Vagina (tissue), 2 donors: Measurements from ENCODE around the gene PPM1A. TPM values are rescaled to one million over a fixed set of nuclear protein-coding genes. Genes with fewer than 3 reads are reported as not detected.

Source experiments
- DNase-seq, 2 donors: peaks; one replicate each; pipeline ENCODE4 v3.0.0-alpha.2; 2017; ENCODE audit errors: extremely low spot score in 2 of 2
- H3K27ac ChIP-seq: fragments of 200-600 bp; sonication (generic); one replicate; pipeline ENCODE4 v1.5.1; 2019
- H3K27me3 ChIP-seq: fragments of 200-600 bp; sonication (generic); one replicate; pipeline ENCODE4 v1.5.1; 2019
- H3K36me3 ChIP-seq, 2 donors: fragments of 200-600 bp; sonication (generic); one replicate each; pipeline ENCODE4 v1.5.1; 2017 to 2019
- H3K4me1 ChIP-seq: fragments of 200-600 bp; sonication (generic); one replicate; pipeline ENCODE4 v1.5.1; 2019
- H3K4me3 ChIP-seq, 2 donors: fragments of 200-600 bp; sonication (generic); 1 replicate in 1 of 2; 2 replicates in 1 of 2; pipeline ENCODE4 v1.5.1; 2016 to 2019
- H3K9me3 ChIP-seq: fragments of 200-600 bp; sonication (generic); one replicate; pipeline ENCODE4 v1.5.1; 2019
- POLR2A ChIP-seq, 2 donors: fragments of 450-650 bp; IDR thresholded peaks; one replicate each; pipeline ENCODE4 v1.6.1; 2017; ENCODE audit warnings: antibody characterized with exemption in 2 of 2, mild to moderate bottlenecking in 2 of 2, moderate library complexity in 2 of 2
- POLR2AphosphoS5 ChIP-seq, 2 donors: sonication (generic); formaldehyde crosslinking; IDR thresholded peaks; one replicate each; pipeline ENCODE4 v1.9.0; 2017; ENCODE audit warnings: antibody characterized with exemption in 2 of 2, mild to moderate bottlenecking in 2 of 2, low read depth in 1 of 2; ENCODE audit not compliant: insufficient read depth in 1 of 2
- intact Hi-C: fragments of 100-400 bp; cut with DNase I; formaldehyde crosslinking; loops from one replicate; pipeline ENCODE4 v1.15.1; 2023
- total RNA-seq: library from RNA; depleted of rRNA; stranded (reverse); fragments of >200 nt; gene quantifications from one replicate; pipeline ENCODE4 v1.2.3, GENCODE V29; 2016
- TF ChIP-seq, protein P1 (sequence below), 3 experiments: fragments of 450-650 bp in 2 of 3; fragments of 200-600 bp in 1 of 3; sonication (generic) in 1 of 3; IDR thresholded peaks; one replicate each; pipeline ENCODE4 v1.5.1; 2017 to 2019; ENCODE audit warnings: antibody characterized with exemption in 3 of 3, mild to moderate bottlenecking in 2 of 3, moderate library complexity in 2 of 3

PPM1A gene
- total RNA-seq, 1 donor from 2014 or later: 33.9 TPM

DNA sequence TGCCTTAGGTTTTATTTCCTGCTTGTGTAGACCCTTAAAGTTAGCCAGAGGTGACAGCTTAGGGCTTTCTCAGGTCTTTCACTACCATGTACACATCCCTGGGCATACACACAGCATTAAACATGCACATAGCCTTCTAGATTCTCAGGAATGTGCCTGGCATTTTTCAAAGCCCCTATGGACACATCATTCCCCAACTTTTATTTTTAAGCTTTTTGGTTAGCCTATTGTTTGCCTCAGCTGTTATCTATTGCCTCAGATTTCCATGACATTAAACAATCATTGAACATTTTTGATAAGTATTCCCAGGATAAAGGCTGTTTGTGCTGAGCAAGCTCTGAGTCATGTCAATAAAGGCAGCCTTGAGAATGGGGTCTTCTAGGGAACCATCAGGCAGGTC lies 15.1 kb upstream of the PPM1A start:
- DNase-seq: no peak
- TF ChIP-seq, protein P1, sequence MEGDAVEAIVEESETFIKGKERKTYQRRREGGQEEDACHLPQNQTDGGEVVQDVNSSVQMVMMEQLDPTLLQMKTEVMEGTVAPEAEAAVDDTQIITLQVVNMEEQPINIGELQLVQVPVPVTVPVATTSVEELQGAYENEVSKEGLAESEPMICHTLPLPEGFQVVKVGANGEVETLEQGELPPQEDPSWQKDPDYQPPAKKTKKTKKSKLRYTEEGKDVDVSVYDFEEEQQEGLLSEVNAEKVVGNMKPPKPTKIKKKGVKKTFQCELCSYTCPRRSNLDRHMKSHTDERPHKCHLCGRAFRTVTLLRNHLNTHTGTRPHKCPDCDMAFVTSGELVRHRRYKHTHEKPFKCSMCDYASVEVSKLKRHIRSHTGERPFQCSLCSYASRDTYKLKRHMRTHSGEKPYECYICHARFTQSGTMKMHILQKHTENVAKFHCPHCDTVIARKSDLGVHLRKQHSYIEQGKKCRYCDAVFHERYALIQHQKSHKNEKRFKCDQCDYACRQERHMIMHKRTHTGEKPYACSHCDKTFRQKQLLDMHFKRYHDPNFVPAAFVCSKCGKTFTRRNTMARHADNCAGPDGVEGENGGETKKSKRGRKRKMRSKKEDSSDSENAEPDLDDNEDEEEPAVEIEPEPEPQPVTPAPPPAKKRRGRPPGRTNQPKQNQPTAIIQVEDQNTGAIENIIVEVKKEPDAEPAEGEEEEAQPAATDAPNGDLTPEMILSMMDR (IDR thresholded peaks at IDR 0.05): no peak
- TF ChIP-seq POLR2A (IDR thresholded peaks at IDR 0.05) (no peak), POLR2AphosphoS5 (IDR thresholded peaks at IDR 0.05; ENCODE audit: insufficient read depth in 1 of 2, low read depth in 1 of 2) (no peak)
- Histone ChIP-seq H3K9me3 (no peaks in the 10 kb centered on the region), H3K27me3 (no peaks in the 10 kb centered on the region), H3K36me3 (no peaks in the 10 kb centered on the region), H3K4me1 (no peaks in the 10 kb centered on the region), H3K27ac (no peak overlapping the region), H3K4me3 (no peak overlapping the region)
- intact Hi-C loops: no loop called here

- Histone ChIP-seq H3K4me3 (no peak overlapping the region), H3K27me3 (no peaks in the 10 kb centered on the region), H3K27ac (no peak overlapping the region), H3K4me1 (no peaks in the 10 kb centered on the region), H3K36me3 (no peaks in the 10 kb centered on the region), H3K9me3 (no peaks in the 10 kb centered on the region)
- no peak for DNase-seq
- intact Hi-C loops: no loop called here
- TF ChIP-seq POLR2A (IDR thresholded peaks at IDR 0.05): no peak
- TF ChIP-seq POLR2AphosphoS5 (IDR thresholded peaks at IDR 0.05; ENCODE audit: insufficient read depth in 1 of 2, low read depth in 1 of 2): no peak
- TF ChIP-seq, protein P1 (IDR thresholded peaks at IDR 0.05): no peak
These were observed 13.6 kb upstream of the PPM1A start for GRCh38 chr14:60235440-60235839.

GRCh38 chr14:60238955-60239354 lies 10.1 kb upstream of the PPM1A start:
- TF ChIP-seq POLR2A (IDR thresholded peaks at IDR 0.05) (no peak), POLR2AphosphoS5 (IDR thresholded peaks at IDR 0.05; ENCODE audit: insufficient read depth in 1 of 2, low read depth in 1 of 2) (no peak)
- TF ChIP-seq, protein P1 (IDR thresholded peaks at IDR 0.05): no peak
- intact Hi-C loops: no loop called here
- H3K4me3 ChIP-seq: no peak overlapping the region
- no peak overlapping the region for H3K27ac ChIP-seq
- no peaks in the 10 kb centered on the region for H3K27me3 ChIP-seq
- no peaks in the 10 kb centered on the region for H3K9me3 ChIP-seq
- H3K4me1 ChIP-seq: no peaks in the 10 kb centered on the region
- no peaks in the 10 kb centered on the region for H3K36me3 ChIP-seq
- no peak for DNase-seq

DNA sequence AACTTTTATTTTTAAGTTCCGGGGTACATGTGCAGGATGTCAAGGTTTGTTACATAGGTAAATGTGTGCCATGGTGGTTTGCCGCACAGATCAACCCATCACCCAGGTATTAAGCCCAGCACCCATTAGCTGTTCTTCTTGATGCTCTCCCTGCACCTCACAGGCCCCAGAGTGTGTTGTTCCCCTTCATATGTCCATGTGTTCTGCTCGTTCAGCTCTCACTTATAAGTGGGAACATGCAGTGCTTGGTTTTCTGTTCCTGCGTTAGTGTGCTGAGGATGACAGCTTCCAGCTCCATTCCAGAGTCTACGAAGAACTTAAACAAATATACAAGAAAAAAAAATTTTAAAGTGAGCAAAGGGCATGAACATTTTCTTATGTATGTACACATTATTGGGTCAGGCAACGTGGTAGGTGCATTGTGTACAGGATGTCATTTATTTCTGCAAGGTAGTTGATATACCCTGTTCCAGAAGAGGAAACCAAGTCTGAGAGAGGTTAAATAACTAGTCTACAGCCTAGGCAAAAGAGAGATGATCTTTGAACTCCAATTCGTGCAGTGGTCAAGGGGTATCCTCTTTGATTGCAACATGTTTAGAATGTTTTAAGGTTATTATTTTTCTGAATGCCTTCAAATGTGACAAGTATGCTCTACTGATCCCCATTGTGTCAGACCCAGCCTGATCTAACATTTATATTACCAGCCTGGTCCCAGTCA lies 8.7 kb upstream of the PPM1A start:
- no peaks in the 10 kb centered on the region for H3K4me1 ChIP-seq
- intact Hi-C loops: no loop called here
- H3K27ac ChIP-seq: no peak overlapping the region
- H3K27me3 ChIP-seq: no peaks in the 10 kb centered on the region
- H3K4me3 ChIP-seq: no peak overlapping the region
- no peak for TF ChIP-seq POLR2A (IDR thresholded peaks at IDR 0.05)
- no peak for TF ChIP-seq POLR2AphosphoS5 (IDR thresholded peaks at IDR 0.05; ENCODE audit: insufficient read depth in 1 of 2, low read depth in 1 of 2)
- TF ChIP-seq, protein P1 (IDR thresholded peaks at IDR 0.05): no peak
- no peak for DNase-seq
- no peaks in the 10 kb centered on the region for H3K36me3 ChIP-seq
- H3K9me3 ChIP-seq: no peaks in the 10 kb centered on the region

DNA sequence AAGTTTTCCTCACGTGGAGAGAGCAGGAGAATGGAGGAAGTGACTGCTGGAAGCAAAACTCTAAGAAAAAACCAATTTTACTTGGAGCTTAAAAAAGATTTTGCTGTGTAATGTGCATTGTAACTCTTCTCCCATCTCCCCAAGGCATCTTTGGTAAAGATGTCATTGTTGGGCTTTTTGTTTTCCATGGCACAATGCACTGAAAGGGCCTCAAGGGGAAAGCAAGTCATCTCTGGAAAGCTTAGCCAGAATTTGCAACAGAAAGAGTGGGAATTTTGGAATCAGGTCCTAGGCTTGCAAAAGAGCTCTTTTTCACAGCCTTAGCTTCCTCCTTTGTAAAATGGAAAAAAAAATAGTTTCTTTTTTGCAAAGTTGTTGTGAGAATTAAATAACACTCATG lies 7.9 kb upstream of the PPM1A start:
- intact Hi-C loops: no loop called here
- Histone ChIP-seq H3K27me3 (no peaks in the 10 kb centered on the region), H3K4me1 (no peaks in the 10 kb centered on the region), H3K36me3 (no peaks in the 10 kb centered on the region), H3K4me3 (no peak overlapping the region), H3K9me3 (no peaks in the 10 kb centered on the region), H3K27ac (no peak overlapping the region)
- no peak for DNase-seq
- TF ChIP-seq POLR2A (IDR thresholded peaks at IDR 0.05): no peak
- no peak for TF ChIP-seq POLR2AphosphoS5 (IDR thresholded peaks at IDR 0.05; ENCODE audit: insufficient read depth in 1 of 2, low read depth in 1 of 2)
- TF ChIP-seq, protein P1 (IDR thresholded peaks at IDR 0.05): no peak
